ENCODE measurements around the gene OLAH. TPM values are rescaled to one million over a fixed set of nuclear protein-coding genes. Genes with fewer than 3 reads are reported as not detected.
"Not testable (repeated sequence)": the region's sequence is repeated elsewhere in the genome, so short reads cannot be mapped to it uniquely, and the experiment has no call there.

Gene OLAH
- under 1 TPM in 4 of 5 donors, not detected in 1; 0.14 to 0.45 (median 0.18) TPM for polyA plus RNA-seq (ENCODE audit: insufficient read depth in 1 of 5, insufficient read length in 5 of 5, low replicate concordance in 1 of 5)
- long read RNA-seq, donor 1, partial matches to known transcripts: 6 of 7 reads
- long read RNA-seq, donor 1, other reads (novel, unspliced or antisense): 0 of 7 reads
- long read RNA-seq, donor 2: 0 reads
- long read RNA-seq, donor 3: 0 reads
- long read RNA-seq, donor 4: 0 reads
- long read RNA-seq, donor 5: 0 reads
- long read RNA-seq, donor 6: 0 reads
- long read RNA-seq, donor 7, partial matches to known transcripts: 7 of 7 reads
- long read RNA-seq, donor 7, other reads (novel, unspliced or antisense): 0 of 7 reads
- long read RNA-seq, donor 8: 0 reads

- DNase-seq: no peak
Observed at GRCh38 chr10:15043674-15044073, at the start of gene OLAH. Gene OLAH, plus strand, starts transcription at chr10:15043943. Its CDS starts 3,346 bp downstream, at chr10:15047289.

GRCh38 chr10:14995964-14996565, 47.7 kb upstream of the OLAH start:
- DNase-seq: no peak

GRCh38 chr10:15013530-15013929, 30.2 kb upstream of the OLAH start:
- DNase-seq: peak; percentile 15 to 33

GRCh38 chr10:15015451-15015850, 28.3 kb upstream of the OLAH start:
- no peak for DNase-seq

GRCh38 chr10:15020966-15021365, 22.8 kb upstream of the OLAH start:
- not testable (repeated sequence) for DNase-seq

GRCh38 chr10:15023079-15023478, 20.7 kb upstream of the OLAH start:
- DNase-seq: not testable (repeated sequence)

GRCh38 chr10:15024017-15025004, 19.4 kb upstream of the OLAH start:
- not testable (repeated sequence) for DNase-seq

GRCh38 chr10:15025040-15025439, 18.7 kb upstream of the OLAH start:
- not testable (repeated sequence) for DNase-seq

GRCh38 chr10:15027741-15028140, 16.0 kb upstream of the OLAH start:
- DNase-seq: no peak

GRCh38 chr10:15035385-15036301, 8.1 kb upstream of the OLAH start:
- no peak for DNase-seq

- no peak for DNase-seq
Observed at GRCh38 chr10:15037691-15038090, 6.1 kb upstream of the OLAH start.

- DNase-seq: no peak
Observed at GRCh38 chr10:15038416-15038815, 5.3 kb upstream of the OLAH start.

- DNase-seq: no peak
Observed at GRCh38 chr10:15045380-15045779, 1.6 kb downstream of the OLAH start.

- DNase-seq: no peak
Observed at GRCh38 chr10:15046626-15047025, 2.9 kb downstream of the OLAH start.

- DNase-seq: no peak
Observed at GRCh38 chr10:15049533-15049932, 5.8 kb downstream of the OLAH start.

- no peak for DNase-seq
Observed at GRCh38 chr10:15052121-15052520, 8.4 kb downstream of the OLAH start.

GRCh38 chr10:15053061-15053460, 9.3 kb downstream of the OLAH start:
- no peak for DNase-seq

GRCh38 chr10:15058689-15059088, 14.9 kb downstream of the OLAH start:
- DNase-seq: no peak

GRCh38 chr10:15059914-15060313, 16.2 kb downstream of the OLAH start:
- no peak for DNase-seq

GRCh38 chr10:15060638-15061037, 16.9 kb downstream of the OLAH start:
- no peak for DNase-seq

GRCh38 chr10:15067154-15067553, 23.4 kb downstream of the OLAH start:
- DNase-seq: no peak
